AG09309 (cell line): ENCODE results near the gene PARVA.

Experiments
- DNase-seq: peaks from one replicate; pipeline ENCODE4 v3.0.0-alpha.2; 2010; ENCODE audit warnings: low read depth
- H3K4me3 ChIP-seq: 2 replicates; pipeline ENCODE4 v1.5.1; 2011; ENCODE audit warnings: mild to moderate bottlenecking, low read depth, low read length, moderate library complexity; ENCODE audit not compliant: control insufficient read depth
- TF ChIP-seq, protein P1 (sequence below): IDR thresholded peaks from 2 replicates; pipeline ENCODE4 v1.5.1; 2011; ENCODE audit warnings: mild to moderate bottlenecking, low read depth, low read length, inconsistent platforms; ENCODE audit not compliant: insufficient read depth, control insufficient read depth; ENCODE audit errors: missing control alignments

Gene PARVA

DNA sequence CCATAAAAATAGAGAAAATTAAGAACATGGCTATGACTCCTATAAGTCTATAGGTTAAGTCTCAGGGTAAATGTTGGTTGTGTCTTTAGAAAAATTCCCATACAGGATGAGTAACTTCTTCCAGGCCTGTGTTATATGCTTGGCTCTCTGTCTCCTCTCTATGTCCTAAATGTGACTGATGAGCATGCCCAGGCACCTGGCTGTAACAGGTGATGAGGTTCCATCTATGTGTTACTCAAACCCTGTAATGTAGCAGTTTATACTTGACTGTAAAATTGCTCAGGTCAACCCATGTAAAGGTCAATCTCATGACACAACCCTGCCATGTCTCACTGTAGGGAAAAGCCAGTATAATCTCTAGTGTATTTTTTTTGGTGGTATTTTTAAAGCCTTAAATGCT lies 69.5 kb downstream of the PARVA start:
- no peak overlapping the region for H3K4me3 ChIP-seq
- DNase-seq = no peak
- TF ChIP-seq, protein P1, sequence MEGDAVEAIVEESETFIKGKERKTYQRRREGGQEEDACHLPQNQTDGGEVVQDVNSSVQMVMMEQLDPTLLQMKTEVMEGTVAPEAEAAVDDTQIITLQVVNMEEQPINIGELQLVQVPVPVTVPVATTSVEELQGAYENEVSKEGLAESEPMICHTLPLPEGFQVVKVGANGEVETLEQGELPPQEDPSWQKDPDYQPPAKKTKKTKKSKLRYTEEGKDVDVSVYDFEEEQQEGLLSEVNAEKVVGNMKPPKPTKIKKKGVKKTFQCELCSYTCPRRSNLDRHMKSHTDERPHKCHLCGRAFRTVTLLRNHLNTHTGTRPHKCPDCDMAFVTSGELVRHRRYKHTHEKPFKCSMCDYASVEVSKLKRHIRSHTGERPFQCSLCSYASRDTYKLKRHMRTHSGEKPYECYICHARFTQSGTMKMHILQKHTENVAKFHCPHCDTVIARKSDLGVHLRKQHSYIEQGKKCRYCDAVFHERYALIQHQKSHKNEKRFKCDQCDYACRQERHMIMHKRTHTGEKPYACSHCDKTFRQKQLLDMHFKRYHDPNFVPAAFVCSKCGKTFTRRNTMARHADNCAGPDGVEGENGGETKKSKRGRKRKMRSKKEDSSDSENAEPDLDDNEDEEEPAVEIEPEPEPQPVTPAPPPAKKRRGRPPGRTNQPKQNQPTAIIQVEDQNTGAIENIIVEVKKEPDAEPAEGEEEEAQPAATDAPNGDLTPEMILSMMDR = no peak

DNA sequence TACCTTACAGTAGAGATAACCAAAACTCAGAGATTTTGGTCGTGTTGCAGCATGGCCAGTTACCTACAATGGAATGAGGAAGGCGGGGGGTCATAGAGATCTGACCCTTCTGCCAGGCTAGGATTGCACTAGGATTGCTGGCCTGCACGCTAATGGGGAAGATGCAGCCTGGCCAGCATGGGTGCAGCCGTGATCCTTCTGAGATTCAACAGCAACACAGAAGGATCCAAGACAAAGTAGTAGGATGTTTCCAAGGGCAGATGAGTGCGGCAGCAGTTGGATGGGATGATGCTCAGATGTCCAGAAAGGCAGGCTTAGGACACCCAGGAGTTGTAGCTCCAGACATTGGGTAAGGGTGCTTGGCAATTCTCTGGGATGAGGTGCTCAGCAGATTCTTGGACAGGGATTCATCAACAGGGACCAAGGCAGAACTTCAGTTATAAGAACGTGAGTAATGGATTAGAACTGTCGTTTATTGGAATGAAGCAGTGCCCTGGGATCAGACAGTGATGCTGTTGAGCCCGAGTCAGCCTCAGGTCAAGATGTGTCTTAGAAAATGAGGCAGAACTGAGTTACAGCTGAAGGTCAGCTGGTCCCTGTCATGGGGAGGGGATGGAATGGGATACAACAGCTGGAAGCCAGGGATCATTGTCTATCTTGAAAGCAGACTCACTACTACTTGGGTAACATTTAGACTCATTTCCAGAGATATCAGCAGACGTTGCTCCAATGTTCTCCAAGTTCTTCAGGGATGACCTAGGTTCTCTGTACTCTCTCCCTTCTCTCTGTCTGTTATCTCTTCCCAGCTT lies 71.0 kb downstream of the PARVA start:
- TF ChIP-seq, protein P1 = no peak
- no peak for DNase-seq
- H3K4me3 ChIP-seq = no peak overlapping the region

DNA sequence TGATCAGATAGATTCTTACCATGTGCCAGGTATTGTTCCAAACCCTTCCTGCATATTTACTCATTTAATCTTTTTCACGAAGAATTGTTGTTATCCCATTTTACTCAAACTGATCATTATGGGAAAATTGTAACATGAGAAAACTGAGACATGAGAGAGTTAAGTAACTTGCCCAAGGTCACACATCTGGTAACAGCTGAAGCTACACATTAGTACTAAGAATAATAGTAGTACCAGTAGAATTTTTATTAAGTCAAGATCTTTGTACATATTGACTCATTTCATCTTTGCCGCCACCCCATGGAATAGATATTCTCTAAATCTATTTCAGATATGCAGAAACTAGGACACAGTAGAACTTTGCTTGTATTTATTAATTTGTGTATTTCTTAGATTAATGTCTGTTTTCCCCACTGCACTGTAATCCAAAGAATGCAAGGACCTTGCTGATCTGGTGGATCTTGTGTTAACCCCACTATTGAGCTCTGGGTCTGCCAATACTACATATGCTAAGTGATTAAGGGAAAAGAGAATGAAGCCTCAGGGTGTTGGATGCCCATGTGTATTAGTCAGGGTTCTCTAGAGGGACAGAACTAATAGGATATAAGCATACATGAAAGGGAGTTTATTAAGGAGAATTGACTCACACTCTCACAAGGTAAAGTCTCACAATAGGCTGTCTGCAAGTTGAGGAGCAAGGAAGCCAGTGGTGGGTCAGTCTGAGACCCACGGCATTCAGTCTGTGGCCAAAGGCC lies 72.8 kb downstream of the PARVA start:
- no peak for DNase-seq
- no peak overlapping the region for H3K4me3 ChIP-seq
- TF ChIP-seq, protein P1 = no peak

DNA sequence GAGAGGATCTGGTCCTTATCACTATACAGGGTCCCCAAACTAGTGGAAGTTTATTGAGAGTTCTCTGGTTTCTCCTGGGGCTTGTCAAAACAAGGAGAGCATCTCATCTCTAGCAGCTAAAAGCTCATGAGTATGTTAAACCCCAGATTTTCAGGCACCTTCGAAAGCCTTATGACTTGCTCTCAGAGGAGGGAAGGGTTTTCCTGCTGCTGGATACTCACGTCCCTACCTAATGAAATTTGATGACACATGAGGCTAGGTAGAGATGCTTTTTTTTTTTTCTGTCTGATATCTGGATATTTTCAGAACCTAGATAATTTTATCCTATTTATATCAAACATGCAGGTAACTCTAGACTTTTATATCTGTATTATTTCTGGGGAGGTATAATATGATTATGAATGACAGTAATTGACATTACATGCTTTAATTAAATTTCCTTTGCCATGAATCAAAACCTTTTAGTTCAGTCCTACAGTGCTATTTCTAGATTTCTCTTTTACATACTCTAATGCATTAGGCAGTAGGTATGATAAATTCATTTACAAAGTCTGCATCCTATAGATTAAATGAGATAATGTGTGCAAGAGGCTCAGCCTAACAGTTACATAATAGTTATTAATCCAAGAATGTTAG lies 73.9 kb downstream of the PARVA start:
- TF ChIP-seq, protein P1 = no peak
- DNase-seq = no peak
- no peak overlapping the region for H3K4me3 ChIP-seq

DNA sequence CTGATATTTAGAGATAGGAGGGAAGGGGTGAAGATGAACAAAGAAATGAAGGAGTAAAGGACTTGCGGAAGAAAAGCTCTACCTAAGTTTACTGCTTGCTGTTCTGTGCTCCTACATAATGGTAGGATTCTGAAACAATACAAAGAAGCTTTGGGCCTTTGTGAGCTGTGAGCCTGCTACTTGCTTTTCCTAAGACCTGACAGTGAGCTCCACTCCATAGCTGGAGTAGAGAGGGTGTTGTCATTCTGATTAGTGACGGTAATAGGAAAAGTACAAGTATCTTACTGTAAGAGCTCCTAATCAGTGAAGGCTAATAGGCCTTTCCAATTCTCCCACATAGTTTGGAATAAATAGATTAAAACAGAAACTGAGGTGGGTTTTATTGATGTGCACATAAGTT lies 75.9 kb downstream of the PARVA start:
- TF ChIP-seq, protein P1 = no peak
- H3K4me3 ChIP-seq = no peak overlapping the region
- DNase-seq = no peak

DNA sequence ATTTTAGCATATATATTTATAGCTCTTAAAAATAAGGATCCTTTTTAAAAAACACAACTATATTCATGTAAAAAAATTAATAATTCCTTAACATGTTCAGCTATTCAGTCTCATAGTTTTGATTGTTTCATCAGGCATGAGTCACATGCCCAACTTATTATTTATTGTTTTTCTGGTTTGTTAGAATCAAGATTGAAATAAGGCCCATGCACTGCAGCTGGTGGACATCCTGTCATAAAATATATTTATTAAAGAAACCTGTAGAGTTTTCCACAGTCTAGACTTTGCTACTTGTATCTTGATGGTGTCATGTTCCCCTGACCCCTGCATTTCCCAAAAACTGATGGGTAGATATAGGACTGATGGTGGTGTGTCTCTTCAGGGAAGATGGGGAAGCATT lies 77.4 kb downstream of the PARVA start:
- H3K4me3 ChIP-seq = no peak overlapping the region
- DNase-seq = no peak
- TF ChIP-seq, protein P1 = no peak
